Measurements from ENCODE around the gene KITLG. TPM values are rescaled to one million over a fixed set of nuclear protein-coding genes. Genes with fewer than 3 reads are reported as not detected.
A peak's percentile ranks its signal among the peaks of the same experiment; 100 is the strongest.

Gene KITLG
- total and polyA plus RNA-seq, 2 of the 8 experiments (the other 6 are each of a cell fraction or from before 2014, with no cell fraction given) = 1.3 to 7.8 TPM

- H3K9ac ChIP-seq (replicated peaks in 1 of 4; ENCODE audit: extremely low read depth in 1 of 4, low read depth in 3 of 4, low read length in 3 of 4) = no peak overlapping the region
Observed at GRCh38 chr12:88556213-88556774, 24.0 kb downstream of the KITLG start.

More at GRCh38 chr12:88556213-88556774, 24.0 kb downstream of the KITLG start:
- Histone ChIP-seq H3K27ac (ENCODE audit: low read depth, low read length) (no peak overlapping the region), H3K9me3 (ENCODE audit: insufficient read depth in 2 of 2, low read depth in 1 of 2, low read length in 1 of 2) (no peaks in the 10 kb centered on the region), H3K56ac (replicated peaks; ENCODE audit: insufficient read length, low read depth, low read length) (no peak overlapping the region), H4K91ac (replicated peaks; ENCODE audit: insufficient read length, low read length) (no peak overlapping the region), H3K36me3 (ENCODE audit: control insufficient read depth in 2 of 4, insufficient read depth in 4 of 4, low read length in 3 of 4) (no peaks in the 10 kb centered on the region), H3K4ac (replicated peaks; ENCODE audit: insufficient read length, low read depth, low read length) (no peak overlapping the region), H3K18ac (ENCODE audit: extremely low read depth, low read length) (peak overlapping the region; percentile 27; the same call in 1 of the 2 replicates), H2AK5ac (ENCODE audit: low read depth, low read length) (no peak overlapping the region), H2BK120ac (replicated peaks; ENCODE audit: low read depth, low read length) (no peak overlapping the region), H3K79me1 (ENCODE audit: low read depth, low read length) (no peaks in the 10 kb centered on the region), H3K4me1 (replicated peaks in 1 of 4; ENCODE audit: control insufficient read depth in 3 of 4, insufficient read depth in 4 of 4, low read length in 3 of 4) (peaks cover 0 to 4% (median 3%) of the 10 kb centered on the region in 4 experiments; a peak in 3 of 7 replicates), H3K23ac (ENCODE audit: insufficient read length) (no peak overlapping the region), H3K4me3 (ENCODE audit: extremely low read depth in 1 of 4, insufficient read depth in 2 of 4, low read depth in 3 of 4, low read length in 4 of 4) (no peak overlapping the region), H2BK20ac (ENCODE audit: low read length) (no peak overlapping the region), H2AFZ (ENCODE audit: low read length) (no peak overlapping the region), H3K79me2 (ENCODE audit: control insufficient read depth in 1 of 2, insufficient read depth in 2 of 2, low read length in 2 of 2) (no peaks in the 10 kb centered on the region; a peak in 1 of 4 replicates), H4K8ac (ENCODE audit: extremely low read depth, insufficient read depth, low read length) (no peak overlapping the region), H2BK12ac (ENCODE audit: low read depth, low read length) (no peak overlapping the region), H2BK15ac (ENCODE audit: low read length) (no peak overlapping the region), H3K4me2 (ENCODE audit: insufficient read depth in 1 of 2, low read depth in 2 of 2, low read length in 2 of 2) (no peak overlapping the region), H4K20me1 (replicated peaks in 1 of 2; ENCODE audit: control insufficient read depth in 1 of 2, insufficient read depth in 2 of 2, low read length in 2 of 2) (no peaks in the 10 kb centered on the region), H3K27me3 (replicated peaks in 1 of 4; ENCODE audit: control insufficient read depth in 3 of 4, extremely low read depth in 1 of 4, insufficient read depth in 3 of 4, low read length in 3 of 4) (no peaks in the 10 kb centered on the region), H3K23me2 (ENCODE audit: low read depth, low read length) (no peaks in the 10 kb centered on the region), H3K14ac (ENCODE audit: insufficient read length) (no peak overlapping the region), H2BK5ac (ENCODE audit: low read depth, low read length) (no peak overlapping the region), H4K5ac (ENCODE audit: insufficient read length, low read depth, low read length) (no peak overlapping the region)
- no peak for FAIRE-seq
- 97% methylated on average over 2 of the region's 2 CpGs; no CpG with 5 or more reads in 1 of the 2 experiments for WGBS, 2 experiments (ENCODE audit: extremely low coverage in 1 of 2, insufficient coverage in 1 of 2, insufficient read length in 1 of 2, insufficient replicate concordance in 2 of 2, low coverage in 1 of 2, low lambda C conversion rate in 2 of 2, missing lambda C conversion rate in 1 of 2)
- CTCF ChIA-PET (ENCODE audit: partially characterized antibody) = no interaction called here
- POLR2A ChIA-PET (ENCODE audit: partially characterized antibody) = interaction anchor here (1.5 kb wide), 1 partner anchor 24 kb away, joined by 5 read pairs; no protein-coding TSS in a partner anchor
- TF ChIP-seq RNF2 (IDR thresholded peaks at IDR 0.05; ENCODE audit: borderline replicate concordance, low read depth, low read length, missing control alignments, poor library complexity, severe bottlenecking) (no peak), SP4 (IDR thresholded peaks at IDR 0.05; ENCODE audit: low read length) (no peak), JUND (IDR thresholded peaks at IDR 0.05; ENCODE audit: low read length) (no peak), YY1 (IDR thresholded peaks at IDR 0.05; ENCODE audit: low read depth, low read length) (no peak), RBBP5 (IDR thresholded peaks at IDR 0.05; ENCODE audit: borderline replicate concordance, low read depth, low read length) (no peak), RXRA (IDR thresholded peaks at IDR 0.05; ENCODE audit: insufficient read depth, low read depth, low read length) (no peak), USF2 (IDR thresholded peaks at IDR 0.05; ENCODE audit: low read length) (no peak), GTF2F1 (IDR thresholded peaks at IDR 0.05; ENCODE audit: borderline replicate concordance, low read depth, low read length) (no peak), EGR1 (IDR thresholded peaks at IDR 0.05; ENCODE audit: borderline replicate concordance, low read depth, low read length) (no peak), PHF8 (conservative IDR thresholded peaks at IDR 0.05; ENCODE audit: low read depth, low read length) (no peak), SRF (IDR thresholded peaks at IDR 0.05; ENCODE audit: low read depth, low read length) (no peak), RFX5 (IDR thresholded peaks at IDR 0.05; ENCODE audit: borderline replicate concordance, low read depth, low read length) (no peak), ZNF274 (IDR thresholded peaks at IDR 0.05; ENCODE audit: borderline replicate concordance, extremely low read depth, low read length) (no peak)
- DNase-seq (ENCODE audit: low read depth in 1 of 2, low spot score in 2 of 2) = no peak
